AG09319 (cell line): ENCODE results near the gene PGAP1.

Experiments
- DNase-seq: peaks from one replicate; pipeline ENCODE4 v3.0.0-alpha.2; 2010; ENCODE audit warnings: low read depth; ENCODE audit errors: extremely low read depth
- TF ChIP-seq, protein P1 (sequence below): IDR thresholded peaks from 2 replicates; pipeline ENCODE4 v1.5.1; 2011; ENCODE audit warnings: low read depth, mild to moderate bottlenecking, inconsistent platforms, low read length, moderate library complexity

Gene PGAP1

DNA sequence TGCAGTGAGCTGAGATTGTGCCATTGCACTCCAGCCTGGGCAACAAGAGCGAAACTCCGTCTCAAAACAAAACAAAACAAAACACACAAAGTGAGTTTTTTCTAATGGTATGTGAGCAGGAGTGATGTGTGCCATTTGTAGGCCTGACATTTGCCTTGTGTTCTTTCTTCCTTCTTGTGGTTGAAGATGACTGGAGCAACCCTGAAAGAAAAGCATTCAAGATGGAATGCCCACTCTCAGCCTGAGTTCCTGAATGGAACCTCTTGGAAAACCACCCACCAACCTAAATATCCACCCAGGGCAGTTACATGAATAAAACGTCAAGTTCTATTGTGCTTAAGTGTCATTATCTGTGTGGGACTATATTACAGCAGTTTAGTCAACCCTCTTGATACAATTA lies 26.5 kb downstream of the PGAP1 start:
- TF ChIP-seq, protein P1, sequence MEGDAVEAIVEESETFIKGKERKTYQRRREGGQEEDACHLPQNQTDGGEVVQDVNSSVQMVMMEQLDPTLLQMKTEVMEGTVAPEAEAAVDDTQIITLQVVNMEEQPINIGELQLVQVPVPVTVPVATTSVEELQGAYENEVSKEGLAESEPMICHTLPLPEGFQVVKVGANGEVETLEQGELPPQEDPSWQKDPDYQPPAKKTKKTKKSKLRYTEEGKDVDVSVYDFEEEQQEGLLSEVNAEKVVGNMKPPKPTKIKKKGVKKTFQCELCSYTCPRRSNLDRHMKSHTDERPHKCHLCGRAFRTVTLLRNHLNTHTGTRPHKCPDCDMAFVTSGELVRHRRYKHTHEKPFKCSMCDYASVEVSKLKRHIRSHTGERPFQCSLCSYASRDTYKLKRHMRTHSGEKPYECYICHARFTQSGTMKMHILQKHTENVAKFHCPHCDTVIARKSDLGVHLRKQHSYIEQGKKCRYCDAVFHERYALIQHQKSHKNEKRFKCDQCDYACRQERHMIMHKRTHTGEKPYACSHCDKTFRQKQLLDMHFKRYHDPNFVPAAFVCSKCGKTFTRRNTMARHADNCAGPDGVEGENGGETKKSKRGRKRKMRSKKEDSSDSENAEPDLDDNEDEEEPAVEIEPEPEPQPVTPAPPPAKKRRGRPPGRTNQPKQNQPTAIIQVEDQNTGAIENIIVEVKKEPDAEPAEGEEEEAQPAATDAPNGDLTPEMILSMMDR = no peak
- no peak for DNase-seq

DNA sequence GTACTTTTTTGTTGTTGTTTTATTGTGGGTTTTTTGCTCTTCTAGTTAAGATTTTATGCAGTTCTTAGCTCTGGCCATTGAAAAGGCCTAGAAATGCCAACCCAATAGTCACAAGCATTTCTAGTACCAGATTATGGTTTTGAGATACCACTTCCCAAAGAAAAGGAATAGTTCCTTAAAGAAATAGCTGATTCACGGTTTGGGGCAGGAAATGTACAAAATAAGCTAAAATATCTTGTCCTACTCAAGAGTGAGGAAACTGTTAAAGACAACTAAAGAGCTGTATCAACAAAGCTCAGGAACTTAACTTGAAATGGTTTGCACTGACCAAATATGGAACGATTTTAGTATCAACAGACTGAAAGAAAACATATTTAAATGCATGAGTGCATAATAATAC lies 35.4 kb downstream of the PGAP1 start:
- DNase-seq = no peak
- TF ChIP-seq, protein P1 = no peak

DNA sequence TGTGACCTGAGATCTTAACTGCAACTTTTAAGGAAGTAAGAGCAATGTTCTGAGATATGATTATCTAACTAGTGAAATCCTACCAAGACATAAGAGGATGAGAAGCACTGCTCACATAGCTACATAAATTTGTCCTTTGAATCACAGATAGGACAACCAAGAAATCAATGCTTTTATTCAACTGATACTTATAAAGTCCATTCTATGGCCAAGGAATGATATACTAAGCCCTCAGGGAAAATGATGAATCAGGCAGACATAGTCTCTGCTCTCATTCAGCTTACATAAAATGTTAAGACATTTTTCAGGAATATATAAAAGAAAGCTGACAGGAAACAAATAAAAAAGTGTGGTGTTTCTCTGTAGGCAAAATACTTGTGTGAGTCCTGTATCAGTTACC lies 39.1 kb downstream of the PGAP1 start:
- no peak for DNase-seq
- TF ChIP-seq, protein P1 = no peak

DNA sequence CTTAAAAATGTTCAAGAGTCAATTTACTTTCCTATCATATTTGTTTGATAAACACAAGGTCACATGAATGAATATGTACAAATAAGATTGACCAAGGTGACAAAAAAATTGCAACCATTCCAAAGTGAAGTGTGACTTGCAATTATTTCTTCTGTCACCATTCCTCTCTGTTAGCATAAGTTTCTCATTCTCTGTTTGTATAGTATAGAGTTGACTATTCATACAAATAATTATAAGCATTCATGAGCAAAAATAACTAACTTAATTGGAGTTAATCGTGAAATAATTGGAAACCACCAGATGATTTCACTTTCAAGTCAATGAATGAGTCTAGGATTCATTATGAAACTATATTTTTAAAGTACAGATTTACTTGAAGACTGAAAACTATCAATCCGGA lies 42.1 kb downstream of the PGAP1 start:
- no peak for DNase-seq
- TF ChIP-seq, protein P1 = no peak

DNA sequence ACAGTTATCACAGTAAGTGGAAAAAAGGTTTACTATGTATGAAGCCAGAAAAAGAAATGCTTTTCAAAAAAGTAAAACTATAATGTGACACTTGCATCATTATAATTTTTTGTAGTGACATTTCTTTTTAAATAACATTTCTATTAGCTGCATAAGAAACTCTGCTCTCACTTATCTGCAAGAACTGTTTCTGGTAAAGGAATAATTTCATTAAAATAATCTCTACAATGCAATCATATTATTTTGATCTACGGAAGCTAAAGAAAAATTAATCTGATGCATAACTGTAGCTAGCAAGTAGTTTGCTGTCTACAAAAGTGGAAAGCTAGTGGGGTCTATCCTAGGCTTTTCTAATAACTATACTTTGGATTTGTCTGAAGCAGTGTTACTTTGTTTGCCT lies 50.1 kb downstream of the PGAP1 start:
- TF ChIP-seq, protein P1 = no peak

DNA sequence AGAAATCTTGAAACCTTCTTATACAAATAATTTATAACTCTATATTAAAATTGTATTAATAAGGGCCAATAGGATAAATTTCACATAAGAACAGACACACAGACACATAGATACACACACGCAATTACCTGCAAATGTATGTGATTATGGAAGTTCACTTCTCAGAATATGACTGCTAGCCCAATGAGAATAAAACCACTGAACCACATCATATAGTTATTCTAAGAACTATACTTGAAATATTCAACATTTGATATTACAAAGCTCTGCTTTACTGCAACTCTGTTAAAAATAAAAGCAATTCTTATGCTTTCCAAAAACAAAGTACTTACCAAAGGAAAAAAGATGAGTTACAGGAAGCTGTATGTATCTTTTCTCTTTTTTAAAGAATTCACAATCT lies 51.1 kb downstream of the PGAP1 start:
- DNase-seq = no peak
- TF ChIP-seq, protein P1 = no peak

More for the DNA sequence above, 50.1 kb downstream of the PGAP1 start:
- no peak for DNase-seq

- TF ChIP-seq, protein P1 = no peak
- DNase-seq = no peak
Observed at GRCh38 chr2:196873511-196873910, 53.0 kb downstream of the PGAP1 start.
